ENCODE measurements around the gene GABARAPL1. TPM values are rescaled to one million over a fixed set of nuclear protein-coding genes. Genes with fewer than 3 reads are reported as not detected.

GABARAPL1 gene
- polyA plus RNA-seq, 1 of the 3 experiments (the other 2 are of a cell fraction): 9.2 TPM

GRCh38 chr12:10218021-10218420 lies 5.3 kb downstream of the GABARAPL1 start:
- H3K27me3 ChIP-seq (ENCODE audit: insufficient read depth): no peaks in the 10 kb centered on the region
- peaks cover 7% of the 10 kb centered on the region; the same call in 1 of the 2 replicates for H4K20me1 ChIP-seq (ENCODE audit: insufficient read depth)
- peaks cover 0 to 17% of the 10 kb centered on the region in 2 experiments for H3K36me3 ChIP-seq (replicated peaks in 1 of 2; ENCODE audit: control insufficient read depth in 1 of 2, insufficient read depth in 2 of 2, low read length in 1 of 2)
- POLR2A ChIA-PET: no interaction called here
- no peaks in the 10 kb centered on the region; a peak in 1 of 4 replicates for H3K4me1 ChIP-seq (ENCODE audit: control insufficient read depth in 1 of 2, insufficient read depth in 2 of 2, low read depth in 1 of 2, low read length in 1 of 2)
- no peaks in the 10 kb centered on the region for H3K79me2 ChIP-seq (ENCODE audit: insufficient read depth)
- H3K4me3 ChIP-seq (ENCODE audit: low read depth in 2 of 2, low read length in 1 of 2): no peak overlapping the region
- CTCF ChIA-PET: interaction anchor here (1.6 kb wide), 1 partner anchor 18 kb away, joined by 8 read pairs; no protein-coding TSS in a partner anchor
- no peaks in the 10 kb centered on the region for H3K9me2 ChIP-seq
- H3K9ac ChIP-seq: no peak overlapping the region
- TF ChIP-seq TEAD4 (IDR thresholded peaks at IDR 0.05; ENCODE audit: borderline replicate concordance, insufficient read depth) (no peak), GABPA (IDR thresholded peaks at IDR 0.05; ENCODE audit: low read depth) (no peak), FOXM1 (IDR thresholded peaks at IDR 0.05; ENCODE audit: low read depth) (no peak), MEF2A (IDR thresholded peaks at IDR 0.05; ENCODE audit: borderline replicate concordance, low read depth) (no peak), EP300 (IDR thresholded peaks at IDR 0.05; ENCODE audit: borderline replicate concordance in 1 of 2, low read depth in 1 of 2, low read length in 1 of 2) (no peak), FOSL2 (IDR thresholded peaks at IDR 0.05; ENCODE audit: borderline replicate concordance, low read depth) (no peak)
- H3K27ac ChIP-seq (ENCODE audit: low read depth in 2 of 2, low read length in 1 of 2): no peak overlapping the region
- 96% methylated on average over 5 of the region's 6 CpGs for WGBS (ENCODE audit: low lambda C conversion rate)
- H2AFZ ChIP-seq (ENCODE audit: low read depth): no peak overlapping the region
- H3F3A ChIP-seq (replicated peaks; ENCODE audit: insufficient read depth): no peaks in the 10 kb centered on the region
- no peak for DNase-seq
- H3K4me2 ChIP-seq: no peak overlapping the region
- H3K9me3 ChIP-seq: no peaks in the 10 kb centered on the region

- Histone ChIP-seq H3K4me3 (ENCODE audit: low read depth in 2 of 2, low read length in 1 of 2) (no peak overlapping the region), H3F3A (replicated peaks; ENCODE audit: insufficient read depth) (no peaks in the 10 kb centered on the region), H4K20me1 (ENCODE audit: insufficient read depth) (0 out of 2 replicates have a peak, but pooled peaks cover under 1% of the 10 kb centered on the region), H3K9ac (no peak overlapping the region), H3K27me3 (ENCODE audit: insufficient read depth) (no peaks in the 10 kb centered on the region), H3K4me1 (ENCODE audit: control insufficient read depth in 1 of 2, insufficient read depth in 2 of 2, low read depth in 1 of 2, low read length in 1 of 2) (no peaks in the 10 kb centered on the region), H3K9me3 (no peaks in the 10 kb centered on the region), H3K79me2 (ENCODE audit: insufficient read depth) (no peaks in the 10 kb centered on the region), H3K27ac (ENCODE audit: low read depth in 2 of 2, low read length in 1 of 2) (no peak overlapping the region), H3K4me2 (no peak overlapping the region), H2AFZ (ENCODE audit: low read depth) (no peak overlapping the region), H3K9me2 (no peaks in the 10 kb centered on the region), H3K36me3 (replicated peaks in 1 of 2; ENCODE audit: control insufficient read depth in 1 of 2, insufficient read depth in 2 of 2, low read length in 1 of 2) (peaks cover 4 to 19% of the 10 kb centered on the region in 2 experiments)
- TF ChIP-seq NRF1 (IDR thresholded peaks at IDR 0.05; ENCODE audit: low read depth, low read length): no peak
- no peak for TF ChIP-seq EZH2phosphoT487 (IDR thresholded peaks at IDR 0.05; ENCODE audit: borderline replicate concordance, low read depth)
- no peak for TF ChIP-seq TEAD4 (IDR thresholded peaks at IDR 0.05; ENCODE audit: borderline replicate concordance, insufficient read depth)
- ChIA-PET POLR2A (no interaction called here), CTCF (no interaction called here)
- 71% methylated on average over 8 of the region's 8 CpGs for WGBS (ENCODE audit: low lambda C conversion rate)
- DNase-seq: no peak
These were observed 7.9 kb downstream of the GABARAPL1 start for GRCh38 chr12:10220398-10221077.

- no peaks in the 10 kb centered on the region for H3K4me1 ChIP-seq (ENCODE audit: control insufficient read depth in 1 of 2, insufficient read depth in 2 of 2, low read depth in 1 of 2, low read length in 1 of 2)
- H3K9ac ChIP-seq: no peak overlapping the region
- H2AFZ ChIP-seq (ENCODE audit: low read depth): no peak overlapping the region
- no peaks in the 10 kb centered on the region for H4K20me1 ChIP-seq (ENCODE audit: insufficient read depth)
- ChIA-PET CTCF (no interaction called here), POLR2A (no interaction called here)
- no peak for DNase-seq
- H3K9me2 ChIP-seq: no peaks in the 10 kb centered on the region
- H3K4me2 ChIP-seq: no peak overlapping the region
- no peaks in the 10 kb centered on the region for H3K9me3 ChIP-seq
- no peaks in the 10 kb centered on the region for H3K79me2 ChIP-seq (ENCODE audit: insufficient read depth)
- no peaks in the 10 kb centered on the region for H3F3A ChIP-seq (replicated peaks; ENCODE audit: insufficient read depth)
- H3K27ac ChIP-seq (ENCODE audit: low read depth in 2 of 2, low read length in 1 of 2): no peak overlapping the region
- peaks cover 4 to 19% of the 10 kb centered on the region in 2 experiments for H3K36me3 ChIP-seq (replicated peaks in 1 of 2; ENCODE audit: control insufficient read depth in 1 of 2, insufficient read depth in 2 of 2, low read length in 1 of 2)
- no peak overlapping the region for H3K4me3 ChIP-seq (ENCODE audit: low read depth in 2 of 2, low read length in 1 of 2)
- WGBS (ENCODE audit: low lambda C conversion rate): 92% methylated on average over 5 of the region's 5 CpGs
- H3K27me3 ChIP-seq (ENCODE audit: insufficient read depth): no peaks in the 10 kb centered on the region
- TF ChIP-seq TCF12 (IDR thresholded peaks at IDR 0.05) (no peak), POLR2AphosphoS5 (IDR thresholded peaks at IDR 0.05; ENCODE audit: low read depth, low read length) (no peak), ZBTB33 (IDR thresholded peaks at IDR 0.05; ENCODE audit: borderline replicate concordance, low read depth) (no peak), CHD2 (IDR thresholded peaks at IDR 0.05; ENCODE audit: low read length, partially characterized antibody) (no peak), RXRA (IDR thresholded peaks at IDR 0.05; ENCODE audit: borderline replicate concordance, low read depth) (no peak), USF1 (IDR thresholded peaks at IDR 0.05; ENCODE audit: borderline replicate concordance, low read depth) (no peak), TAF1 (IDR thresholded peaks at IDR 0.05; ENCODE audit: borderline replicate concordance, low read depth, low read length) (no peak), ELF1 (IDR thresholded peaks at IDR 0.05) (no peak), MEF2A (IDR thresholded peaks at IDR 0.05; ENCODE audit: borderline replicate concordance, low read depth) (no peak), EZH2phosphoT487 (IDR thresholded peaks at IDR 0.05; ENCODE audit: borderline replicate concordance, low read depth) (no peak)
These were observed 9.2 kb downstream of the GABARAPL1 start for GRCh38 chr12:10221846-10222245.

Data from SK-N-SH (cell line).